WTC11 (cell line): ENCODE results near the gene LOXL3.

ENCODE experiments used
- CBFB ChIP-seq: sonication (generic); formaldehyde crosslinking; IDR thresholded peaks from 2 replicates; pipeline ENCODE4 v1.8.1; 2022; ENCODE audit warnings: mild to moderate bottlenecking, low read depth, missing genetic modification reagents
- JUN ChIP-seq: sonication (generic); formaldehyde crosslinking; IDR thresholded peaks from 2 replicates; pipeline ENCODE4 v1.8.0; 2023; ENCODE audit warnings: mild to moderate bottlenecking, missing genetic modification reagents
- SP1 ChIP-seq: sonication (generic); formaldehyde crosslinking; conservative IDR thresholded peaks from 2 replicates; pipeline ENCODE4 v1.8.1; 2022; ENCODE audit warnings: missing genetic modification reagents
- TF ChIP-seq, protein P1 (sequence below): fragments of 200-600 bp; IDR thresholded peaks from 2 replicates; pipeline ENCODE4 v1.8.0; 2022; ENCODE audit warnings: antibody characterized with exemption
- TF ChIP-seq, protein P2 (sequence below): sonication (generic); formaldehyde crosslinking; IDR thresholded peaks from 2 replicates; pipeline ENCODE4 v1.8.1; 2023; ENCODE audit warnings: mild to moderate bottlenecking, missing genetic modification reagents, moderate library complexity
- TF ChIP-seq, protein P3 (sequence below): sonication (generic); formaldehyde crosslinking; IDR thresholded peaks from 2 replicates; pipeline ENCODE4 v1.8.0; 2022; ENCODE audit warnings: mild to moderate bottlenecking, missing genetic modification reagents
- TF ChIP-seq, protein P4 (sequence below): sonication (generic); formaldehyde crosslinking; IDR thresholded peaks from 2 replicates; pipeline ENCODE4 v1.8.1; 2023; ENCODE audit warnings: mild to moderate bottlenecking, moderate library complexity, missing genetic modification reagents
- TF ChIP-seq, protein P5 (sequence below): sonication (generic); formaldehyde crosslinking; IDR thresholded peaks from 2 replicates; pipeline ENCODE4 v1.8.1; 2022; ENCODE audit warnings: low read depth, missing genetic modification reagents, borderline replicate concordance
- TF ChIP-seq, protein P6 (sequence below): sonication (generic); formaldehyde crosslinking; IDR thresholded peaks from 2 replicates; pipeline ENCODE4 v1.8.1; 2022; ENCODE audit warnings: mild to moderate bottlenecking, missing genetic modification reagents, moderate library complexity, borderline replicate concordance
- TF ChIP-seq, protein P7 (sequence below): sonication (generic); formaldehyde crosslinking; IDR thresholded peaks from 2 replicates; pipeline ENCODE4 v1.8.0; 2022; ENCODE audit warnings: mild to moderate bottlenecking, missing genetic modification reagents

DNA sequence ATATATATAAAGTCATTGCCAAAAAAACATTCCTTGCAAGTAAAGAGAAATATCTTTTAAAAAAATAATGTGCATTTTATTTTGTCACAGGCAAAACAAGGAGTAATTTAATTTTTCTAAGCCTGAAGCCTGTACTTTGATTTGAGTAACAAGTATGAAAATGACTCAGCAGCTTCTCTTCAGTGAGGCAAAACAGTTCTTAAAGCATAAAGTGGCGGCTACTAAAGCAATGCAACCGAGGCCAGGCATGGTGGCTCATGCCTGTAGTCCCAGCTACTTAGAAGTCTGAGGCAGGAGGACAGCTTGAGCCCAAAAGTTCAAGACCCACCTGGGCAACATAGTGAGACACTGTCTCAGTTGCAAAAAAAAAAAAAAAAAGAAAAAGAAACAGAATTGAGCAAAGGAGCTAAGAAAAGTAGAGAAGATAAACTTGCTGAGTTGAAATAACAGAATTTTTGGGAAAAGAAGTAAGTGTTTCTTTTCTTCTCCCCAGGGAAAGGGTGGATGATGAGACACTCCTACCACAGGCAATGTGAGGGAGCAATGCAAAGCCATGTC is 30.4 kb upstream of the LOXL3 start:
- TF ChIP-seq, protein P1, sequence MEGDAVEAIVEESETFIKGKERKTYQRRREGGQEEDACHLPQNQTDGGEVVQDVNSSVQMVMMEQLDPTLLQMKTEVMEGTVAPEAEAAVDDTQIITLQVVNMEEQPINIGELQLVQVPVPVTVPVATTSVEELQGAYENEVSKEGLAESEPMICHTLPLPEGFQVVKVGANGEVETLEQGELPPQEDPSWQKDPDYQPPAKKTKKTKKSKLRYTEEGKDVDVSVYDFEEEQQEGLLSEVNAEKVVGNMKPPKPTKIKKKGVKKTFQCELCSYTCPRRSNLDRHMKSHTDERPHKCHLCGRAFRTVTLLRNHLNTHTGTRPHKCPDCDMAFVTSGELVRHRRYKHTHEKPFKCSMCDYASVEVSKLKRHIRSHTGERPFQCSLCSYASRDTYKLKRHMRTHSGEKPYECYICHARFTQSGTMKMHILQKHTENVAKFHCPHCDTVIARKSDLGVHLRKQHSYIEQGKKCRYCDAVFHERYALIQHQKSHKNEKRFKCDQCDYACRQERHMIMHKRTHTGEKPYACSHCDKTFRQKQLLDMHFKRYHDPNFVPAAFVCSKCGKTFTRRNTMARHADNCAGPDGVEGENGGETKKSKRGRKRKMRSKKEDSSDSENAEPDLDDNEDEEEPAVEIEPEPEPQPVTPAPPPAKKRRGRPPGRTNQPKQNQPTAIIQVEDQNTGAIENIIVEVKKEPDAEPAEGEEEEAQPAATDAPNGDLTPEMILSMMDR = no peak
- no peak for TF ChIP-seq CBFB (CRISPR knock-in tag)
- TF ChIP-seq, protein P2, sequence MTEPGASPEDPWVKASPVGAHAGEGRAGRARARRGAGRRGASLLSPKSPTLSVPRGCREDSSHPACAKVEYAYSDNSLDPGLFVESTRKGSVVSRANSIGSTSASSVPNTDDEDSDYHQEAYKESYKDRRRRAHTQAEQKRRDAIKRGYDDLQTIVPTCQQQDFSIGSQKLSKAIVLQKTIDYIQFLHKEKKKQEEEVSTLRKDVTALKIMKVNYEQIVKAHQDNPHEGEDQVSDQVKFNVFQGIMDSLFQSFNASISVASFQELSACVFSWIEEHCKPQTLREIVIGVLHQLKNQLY (CRISPR knock-in tag) = no peak
- TF ChIP-seq, protein P3, sequence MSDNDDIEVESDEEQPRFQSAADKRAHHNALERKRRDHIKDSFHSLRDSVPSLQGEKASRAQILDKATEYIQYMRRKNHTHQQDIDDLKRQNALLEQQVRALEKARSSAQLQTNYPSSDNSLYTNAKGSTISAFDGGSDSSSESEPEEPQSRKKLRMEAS (CRISPR knock-in tag) = no peak
- TF ChIP-seq, protein P4, sequence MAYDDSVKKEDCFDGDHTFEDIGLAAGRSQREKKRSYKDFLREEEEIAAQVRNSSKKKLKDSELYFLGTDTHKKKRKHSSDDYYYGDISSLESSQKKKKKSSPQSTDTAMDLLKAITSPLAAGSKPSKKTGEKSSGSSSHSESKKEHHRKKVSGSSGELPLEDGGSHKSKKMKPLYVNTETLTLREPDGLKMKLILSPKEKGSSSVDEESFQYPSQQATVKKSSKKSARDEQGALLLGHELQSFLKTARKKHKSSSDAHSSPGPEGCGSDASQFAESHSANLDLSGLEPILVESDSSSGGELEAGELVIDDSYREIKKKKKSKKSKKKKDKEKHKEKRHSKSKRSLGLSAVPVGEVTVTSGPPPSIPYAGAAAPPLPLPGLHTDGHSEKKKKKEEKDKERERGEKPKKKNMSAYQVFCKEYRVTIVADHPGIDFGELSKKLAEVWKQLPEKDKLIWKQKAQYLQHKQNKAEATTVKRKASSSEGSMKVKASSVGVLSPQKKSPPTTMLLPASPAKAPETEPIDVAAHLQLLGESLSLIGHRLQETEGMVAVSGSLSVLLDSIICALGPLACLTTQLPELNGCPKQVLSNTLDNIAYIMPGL (CRISPR knock-in tag) = no peak
- no peak for TF ChIP-seq JUN (CRISPR knock-in tag)
- TF ChIP-seq, protein P5, sequence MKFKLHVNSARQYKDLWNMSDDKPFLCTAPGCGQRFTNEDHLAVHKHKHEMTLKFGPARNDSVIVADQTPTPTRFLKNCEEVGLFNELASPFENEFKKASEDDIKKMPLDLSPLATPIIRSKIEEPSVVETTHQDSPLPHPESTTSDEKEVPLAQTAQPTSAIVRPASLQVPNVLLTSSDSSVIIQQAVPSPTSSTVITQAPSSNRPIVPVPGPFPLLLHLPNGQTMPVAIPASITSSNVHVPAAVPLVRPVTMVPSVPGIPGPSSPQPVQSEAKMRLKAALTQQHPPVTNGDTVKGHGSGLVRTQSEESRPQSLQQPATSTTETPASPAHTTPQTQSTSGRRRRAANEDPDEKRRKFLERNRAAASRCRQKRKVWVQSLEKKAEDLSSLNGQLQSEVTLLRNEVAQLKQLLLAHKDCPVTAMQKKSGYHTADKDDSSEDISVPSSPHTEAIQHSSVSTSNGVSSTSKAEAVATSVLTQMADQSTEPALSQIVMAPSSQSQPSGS (CRISPR knock-in tag) = no peak
- no peak for TF ChIP-seq SP1 (CRISPR knock-in tag)
- TF ChIP-seq, protein P6, sequence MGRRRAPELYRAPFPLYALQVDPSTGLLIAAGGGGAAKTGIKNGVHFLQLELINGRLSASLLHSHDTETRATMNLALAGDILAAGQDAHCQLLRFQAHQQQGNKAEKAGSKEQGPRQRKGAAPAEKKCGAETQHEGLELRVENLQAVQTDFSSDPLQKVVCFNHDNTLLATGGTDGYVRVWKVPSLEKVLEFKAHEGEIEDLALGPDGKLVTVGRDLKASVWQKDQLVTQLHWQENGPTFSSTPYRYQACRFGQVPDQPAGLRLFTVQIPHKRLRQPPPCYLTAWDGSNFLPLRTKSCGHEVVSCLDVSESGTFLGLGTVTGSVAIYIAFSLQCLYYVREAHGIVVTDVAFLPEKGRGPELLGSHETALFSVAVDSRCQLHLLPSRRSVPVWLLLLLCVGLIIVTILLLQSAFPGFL (CRISPR knock-in tag) = no peak
- TF ChIP-seq, protein P7, sequence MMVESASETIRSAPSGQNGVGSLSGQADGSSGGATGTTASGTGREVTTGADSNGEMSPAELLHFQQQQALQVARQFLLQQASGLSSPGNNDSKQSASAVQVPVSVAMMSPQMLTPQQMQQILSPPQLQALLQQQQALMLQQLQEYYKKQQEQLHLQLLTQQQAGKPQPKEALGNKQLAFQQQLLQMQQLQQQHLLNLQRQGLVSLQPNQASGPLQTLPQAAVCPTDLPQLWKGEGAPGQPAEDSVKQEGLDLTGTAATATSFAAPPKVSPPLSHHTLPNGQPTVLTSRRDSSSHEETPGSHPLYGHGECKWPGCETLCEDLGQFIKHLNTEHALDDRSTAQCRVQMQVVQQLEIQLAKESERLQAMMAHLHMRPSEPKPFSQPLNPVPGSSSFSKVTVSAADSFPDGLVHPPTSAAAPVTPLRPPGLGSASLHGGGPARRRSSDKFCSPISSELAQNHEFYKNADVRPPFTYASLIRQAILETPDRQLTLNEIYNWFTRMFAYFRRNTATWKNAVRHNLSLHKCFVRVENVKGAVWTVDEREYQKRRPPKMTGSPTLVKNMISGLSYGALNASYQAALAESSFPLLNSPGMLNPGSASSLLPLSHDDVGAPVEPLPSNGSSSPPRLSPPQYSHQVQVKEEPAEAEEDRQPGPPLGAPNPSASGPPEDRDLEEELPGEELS = no peak
